ENCODE data around the gene CXCR1.

The CXCR1 gene

DNA sequence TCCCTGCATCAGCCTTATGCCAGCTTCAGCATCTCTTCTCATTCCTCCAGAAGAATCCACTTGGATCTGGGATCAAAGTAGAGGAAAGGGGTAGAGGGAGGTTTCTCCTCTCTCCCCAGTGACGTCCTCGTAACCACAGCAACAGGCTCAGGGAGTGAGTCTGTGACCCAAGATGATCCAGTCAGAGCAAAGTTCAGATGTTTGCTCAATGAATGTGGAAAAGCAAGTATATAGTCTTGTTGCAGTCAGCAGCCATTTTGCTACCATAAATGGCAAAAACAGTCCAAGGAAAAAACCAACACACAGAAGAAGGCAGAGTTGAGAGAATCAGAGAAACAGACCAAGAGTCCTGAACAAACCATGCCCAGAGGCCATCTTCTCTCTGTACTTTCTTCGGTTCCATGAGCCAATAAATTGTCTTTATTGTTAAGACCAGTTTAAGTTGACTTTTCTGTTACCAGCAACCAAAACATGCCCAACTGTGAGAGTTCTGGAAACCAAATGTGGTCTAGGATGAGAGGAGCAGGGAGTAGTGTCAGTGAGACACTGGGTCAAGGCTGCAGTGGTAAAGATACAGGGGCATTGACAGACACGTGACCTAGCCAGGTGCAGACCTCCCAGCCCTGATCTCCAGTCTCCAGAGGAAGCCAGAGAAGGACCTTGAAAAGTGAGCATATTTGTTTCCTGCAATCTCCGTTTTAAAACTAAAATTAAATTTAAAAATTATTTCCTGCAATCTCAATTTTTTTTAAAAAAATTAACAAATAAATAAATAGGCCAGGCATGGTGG, 3.2 kb upstream of the CXCR1 start:
- peaks cover 2% of the 10 kb centered on the region for H3K27me3 ChIP-seq (replicated peaks)
- H3K27ac ChIP-seq = no peak overlapping the region
- H3K36me3 ChIP-seq (replicated peaks) = no peaks in the 10 kb centered on the region
- in situ Hi-C loops (cut with HindIII; ENCODE audit: low pct_ligation_motif_present, low sequenced_read_pairs) = no loop called here
- TF ChIP-seq, protein P1, sequence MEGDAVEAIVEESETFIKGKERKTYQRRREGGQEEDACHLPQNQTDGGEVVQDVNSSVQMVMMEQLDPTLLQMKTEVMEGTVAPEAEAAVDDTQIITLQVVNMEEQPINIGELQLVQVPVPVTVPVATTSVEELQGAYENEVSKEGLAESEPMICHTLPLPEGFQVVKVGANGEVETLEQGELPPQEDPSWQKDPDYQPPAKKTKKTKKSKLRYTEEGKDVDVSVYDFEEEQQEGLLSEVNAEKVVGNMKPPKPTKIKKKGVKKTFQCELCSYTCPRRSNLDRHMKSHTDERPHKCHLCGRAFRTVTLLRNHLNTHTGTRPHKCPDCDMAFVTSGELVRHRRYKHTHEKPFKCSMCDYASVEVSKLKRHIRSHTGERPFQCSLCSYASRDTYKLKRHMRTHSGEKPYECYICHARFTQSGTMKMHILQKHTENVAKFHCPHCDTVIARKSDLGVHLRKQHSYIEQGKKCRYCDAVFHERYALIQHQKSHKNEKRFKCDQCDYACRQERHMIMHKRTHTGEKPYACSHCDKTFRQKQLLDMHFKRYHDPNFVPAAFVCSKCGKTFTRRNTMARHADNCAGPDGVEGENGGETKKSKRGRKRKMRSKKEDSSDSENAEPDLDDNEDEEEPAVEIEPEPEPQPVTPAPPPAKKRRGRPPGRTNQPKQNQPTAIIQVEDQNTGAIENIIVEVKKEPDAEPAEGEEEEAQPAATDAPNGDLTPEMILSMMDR (IDR thresholded peaks at IDR 0.05; ENCODE audit: low read depth, low read length, missing control alignments) = no peak
- DNase-seq = no peak
- H3K4me3 ChIP-seq (ENCODE audit: low read depth, low read length) = no peak overlapping the region

DNA sequence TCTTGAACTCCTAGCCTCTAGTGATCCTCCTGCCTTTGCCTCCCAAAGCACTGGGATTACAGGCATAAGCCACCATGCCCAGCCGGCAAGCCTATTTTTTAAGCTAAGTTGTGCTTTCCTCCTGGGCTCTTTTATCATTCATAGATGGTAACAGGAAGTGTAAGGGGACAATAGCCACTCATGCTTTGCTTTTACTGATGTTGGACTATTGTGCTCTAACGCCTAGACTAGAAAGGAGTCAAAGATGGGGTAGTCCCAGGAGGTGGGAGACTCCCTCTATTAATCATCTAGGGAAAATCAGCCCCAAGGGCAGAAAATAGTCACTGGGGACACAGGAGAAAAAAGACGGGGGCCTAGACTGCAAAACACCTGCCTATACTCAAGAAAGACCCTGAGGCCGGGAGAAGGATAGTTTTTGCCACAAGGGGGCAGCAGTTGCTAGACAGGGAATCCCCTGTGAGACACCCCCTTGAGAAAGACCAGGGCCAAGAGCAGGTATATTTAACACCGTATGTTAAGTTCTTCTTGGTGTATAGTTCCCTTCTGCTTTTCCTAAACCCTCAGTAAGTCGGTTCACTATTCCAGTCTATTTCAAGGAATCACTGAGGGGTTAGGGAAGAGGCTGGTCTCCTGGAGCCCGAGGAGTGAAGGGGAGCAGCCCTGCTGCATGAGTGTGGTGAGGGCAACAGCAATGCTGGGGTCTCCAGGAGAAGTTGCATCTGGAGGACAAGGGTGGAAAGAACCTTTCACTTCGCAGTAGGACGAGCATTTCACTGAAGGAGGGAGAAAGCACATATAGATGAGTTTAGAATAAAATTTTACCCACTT, 2.1 kb upstream of the CXCR1 start:
- in situ Hi-C loops (cut with HindIII; ENCODE audit: low pct_ligation_motif_present, low sequenced_read_pairs) = no loop called here
- no peak overlapping the region for H3K4me3 ChIP-seq (ENCODE audit: low read depth, low read length)
- TF ChIP-seq, protein P1 (IDR thresholded peaks at IDR 0.05; ENCODE audit: low read depth, low read length, missing control alignments) = peak; percentile 86
- H3K36me3 ChIP-seq (replicated peaks) = no peaks in the 10 kb centered on the region
- peak; percentile 26 for DNase-seq
- H3K27ac ChIP-seq = no peak overlapping the region
- H3K27me3 ChIP-seq (replicated peaks) = peaks cover 2% of the 10 kb centered on the region

DNA sequence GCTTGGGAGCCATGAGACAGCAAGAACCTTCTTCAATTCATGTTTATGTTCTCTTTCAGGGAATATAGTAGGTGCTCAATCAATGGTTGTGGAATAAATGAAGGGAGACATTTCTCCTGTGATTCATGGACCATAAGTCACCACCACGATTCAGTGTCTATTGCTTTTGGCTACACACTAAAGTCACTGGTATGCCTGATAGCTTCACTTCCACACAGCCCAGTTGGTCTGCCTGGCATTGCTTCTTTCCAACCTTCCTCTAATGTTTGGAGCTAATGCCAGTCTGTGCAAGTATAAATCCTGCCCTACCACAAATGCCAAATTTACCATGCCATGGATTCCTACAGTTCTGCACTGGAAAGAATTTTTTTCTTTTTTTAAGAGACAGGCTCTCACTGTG, 1.3 kb upstream of the CXCR1 start:
- H3K27me3 ChIP-seq (replicated peaks) = peaks cover 2% of the 10 kb centered on the region
- H3K4me3 ChIP-seq (ENCODE audit: low read depth, low read length) = no peak overlapping the region
- no peaks in the 10 kb centered on the region for H3K36me3 ChIP-seq (replicated peaks)
- DNase-seq = no peak
- TF ChIP-seq, protein P1 (IDR thresholded peaks at IDR 0.05; ENCODE audit: low read depth, low read length, missing control alignments) = no peak
- in situ Hi-C loops (cut with HindIII; ENCODE audit: low pct_ligation_motif_present, low sequenced_read_pairs) = no loop called here
- no peak overlapping the region for H3K27ac ChIP-seq

DNA sequence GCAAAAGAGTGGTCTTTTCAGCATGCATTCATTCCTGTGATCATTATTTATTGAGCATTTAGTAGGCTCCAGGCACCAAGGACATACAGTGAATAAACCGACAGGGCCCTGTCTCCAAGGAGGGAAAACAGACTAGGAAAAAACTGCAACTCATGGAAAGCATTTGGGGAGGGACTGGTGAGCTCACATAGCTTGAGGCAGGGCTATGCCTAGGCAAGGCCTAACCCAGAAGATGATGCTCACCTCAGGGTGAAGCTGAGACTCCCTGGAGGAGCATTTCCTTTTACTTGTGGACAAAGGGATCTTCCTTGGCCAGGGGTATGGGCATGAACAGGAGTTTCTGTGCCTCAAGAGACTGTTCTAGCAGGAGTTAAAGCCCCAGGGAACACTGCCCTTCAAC, 3.9 kb downstream of the CXCR1 start:
- TF ChIP-seq, protein P1 (IDR thresholded peaks at IDR 0.05; ENCODE audit: low read depth, low read length, missing control alignments) = no peak
- Histone ChIP-seq H3K27ac (no peak overlapping the region), H3K36me3 (replicated peaks) (no peaks in the 10 kb centered on the region), H3K27me3 (replicated peaks) (peaks cover 5% of the 10 kb centered on the region), H3K4me3 (ENCODE audit: low read depth, low read length) (no peak overlapping the region)
- no peak for DNase-seq
- in situ Hi-C loops (cut with HindIII; ENCODE audit: low pct_ligation_motif_present, low sequenced_read_pairs) = no loop called here

DNA sequence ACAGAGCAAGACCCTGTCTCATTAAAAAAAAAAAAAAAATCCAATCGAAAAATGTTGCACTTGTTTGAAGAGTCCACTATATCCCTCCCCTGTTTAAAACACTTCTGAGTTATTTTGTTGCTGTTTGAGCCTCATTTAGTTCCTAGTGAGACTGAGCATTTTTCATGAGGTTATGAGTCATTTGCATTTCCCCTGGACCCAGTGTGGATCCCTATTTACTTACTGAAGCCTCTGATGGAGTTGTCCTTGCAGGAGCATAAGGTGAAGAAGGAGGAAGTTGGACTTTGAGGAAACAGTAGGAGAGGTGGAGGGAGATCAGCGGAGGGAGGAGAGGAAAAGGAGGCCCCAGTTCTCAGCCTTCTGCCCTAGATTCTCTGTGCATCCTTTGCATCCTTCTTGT, 5.1 kb downstream of the CXCR1 start:
- Histone ChIP-seq H3K27ac (no peak overlapping the region), H3K36me3 (replicated peaks) (no peaks in the 10 kb centered on the region), H3K27me3 (replicated peaks) (peaks cover 5% of the 10 kb centered on the region), H3K4me3 (ENCODE audit: low read depth, low read length) (no peak overlapping the region)
- in situ Hi-C loops (cut with HindIII; ENCODE audit: low pct_ligation_motif_present, low sequenced_read_pairs) = no loop called here
- TF ChIP-seq, protein P1 (IDR thresholded peaks at IDR 0.05; ENCODE audit: low read depth, low read length, missing control alignments) = no peak
- no peak for DNase-seq
